Suprapubic skin (tissue), 4 donors: ENCODE measurements around the gene BCHE.

Experiments used
- CTCF ChIP-seq, 2 donors: fragments of 200-600 bp in 1 of 2; fragments of 450-650 bp in 1 of 2; sonication (generic) in 1 of 2; IDR thresholded peaks; one replicate each; pipeline ENCODE4 v1.5.1; 2016 to 2019; ENCODE audit warnings: antibody characterized with exemption in 2 of 2, mild to moderate bottlenecking in 1 of 2, moderate library complexity in 1 of 2
- EP300 ChIP-seq: sonication (generic); formaldehyde crosslinking; IDR thresholded peaks from one replicate; pipeline ENCODE4 v1.6.1; 2017; ENCODE audit warnings: antibody characterized with exemption
- POLR2A ChIP-seq, 2 donors: fragments of 450-650 bp; IDR thresholded peaks; one replicate each; pipeline ENCODE4 v1.6.1; 2017; ENCODE audit warnings: antibody characterized with exemption in 2 of 2, mild to moderate bottlenecking in 2 of 2, moderate library complexity in 2 of 2
- POLR2AphosphoS5 ChIP-seq, 3 donors: sonication (generic); formaldehyde crosslinking; IDR thresholded peaks; one replicate each; pipeline ENCODE4 v1.6.1; 2017; ENCODE audit warnings: antibody characterized with exemption in 3 of 3

- TF ChIP-seq CTCF (IDR thresholded peaks at IDR 0.05) (no peak), EP300 (no peak), POLR2A (IDR thresholded peaks at IDR 0.05) (no peak), POLR2AphosphoS5 (IDR thresholded peaks at IDR 0.05) (no peak)
Observed at GRCh38 chr3:165729756-165730155, 107.5 kb downstream of the BCHE start.
